HUDEP-2 (cell line): ENCODE results near the gene AIFM2.
"Not testable (repeated sequence)": the region's sequence is repeated elsewhere in the genome, so short reads cannot be mapped to it uniquely, and the experiment has no call there.

Source experiments
- DNase-seq, 76 experiments: peaks; one replicate each; lab custom pipeline; 2025; ENCODE audit not compliant: unreplicated experiment in 76 of 76; lab: John Stamatoyannopoulos, UW

Gene AIFM2

DNA sequence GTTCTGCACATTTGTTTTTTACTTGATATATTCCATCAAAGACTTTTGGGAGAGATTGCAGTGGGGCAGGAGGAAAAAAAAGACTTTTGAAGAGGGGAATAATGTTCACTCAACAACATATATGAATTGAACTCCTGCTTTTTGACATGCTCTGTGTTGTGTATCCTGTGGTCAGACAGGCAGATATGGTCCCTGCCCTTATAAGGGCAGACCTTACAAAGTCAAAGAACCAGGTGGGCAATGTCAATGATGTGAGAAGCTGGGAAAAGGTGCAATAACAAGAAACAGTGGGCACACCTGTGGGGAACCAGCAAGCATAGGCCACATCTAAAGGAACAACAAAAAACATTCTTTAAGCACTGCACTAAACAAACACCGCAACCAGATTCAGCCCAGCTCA, 8.2 kb downstream of the AIFM2 start:
- no peak for DNase-seq

DNA sequence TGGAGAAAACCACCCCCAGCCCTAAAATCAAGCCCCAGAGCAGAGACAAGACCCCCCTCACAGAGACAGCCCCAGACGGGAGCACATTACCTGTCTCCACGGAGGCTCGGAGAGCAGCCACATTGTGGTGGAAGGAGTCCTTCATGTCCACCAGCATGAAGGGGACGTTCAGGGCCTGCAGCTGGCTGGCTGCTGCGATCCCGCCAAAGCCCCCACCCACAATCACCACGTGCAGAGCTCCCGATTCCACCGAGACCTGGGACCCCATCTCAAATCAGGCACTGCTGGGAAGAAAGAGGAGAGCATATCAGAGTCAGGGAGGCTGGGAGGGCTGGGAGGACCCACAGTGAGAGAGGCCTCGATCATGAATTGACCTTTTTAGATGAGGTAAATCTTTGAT, 8.8 kb downstream of the AIFM2 start:
- DNase-seq: no peak

DNA sequence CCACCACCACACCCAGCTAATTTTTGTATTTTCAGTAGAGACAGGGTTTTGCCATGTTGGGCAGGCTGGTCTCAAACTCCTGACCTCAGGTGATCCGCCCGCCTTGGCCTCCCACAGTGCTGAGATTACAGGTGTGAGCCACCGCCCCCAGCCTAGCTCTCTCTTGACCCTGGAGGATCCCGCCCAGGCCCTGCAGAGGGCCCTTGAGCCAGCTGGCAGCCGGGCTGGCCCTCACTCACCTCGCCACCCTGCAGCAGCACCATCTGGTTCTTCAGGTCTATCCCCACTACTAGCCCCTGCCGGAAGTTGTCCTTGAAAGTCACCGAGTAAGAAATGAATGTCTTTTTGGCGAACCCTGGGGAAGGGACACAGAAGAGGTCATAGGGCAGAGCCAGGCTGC, 9.5 kb downstream of the AIFM2 start:
- DNase-seq: not testable (repeated sequence)

DNA sequence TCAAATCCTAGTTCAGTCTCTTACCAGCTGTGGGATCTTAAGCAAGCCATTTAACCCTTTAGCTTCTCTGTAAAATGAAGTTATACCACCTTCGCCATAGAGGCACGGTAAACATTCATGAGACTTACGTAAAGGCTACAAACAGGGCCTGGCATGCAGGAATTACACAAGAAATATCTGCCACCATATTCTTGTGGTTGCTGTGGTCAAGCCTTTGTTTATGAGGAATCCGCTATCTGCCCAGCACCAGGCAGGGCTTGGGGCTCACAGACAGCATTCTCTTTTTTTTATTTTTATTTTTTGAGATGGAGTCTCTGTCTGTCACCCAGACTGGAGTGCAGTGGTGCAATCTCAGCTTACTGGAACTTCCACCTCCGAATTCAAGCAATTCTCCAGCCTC, 9.9 kb downstream of the AIFM2 start:
- DNase-seq: no peak

DNA sequence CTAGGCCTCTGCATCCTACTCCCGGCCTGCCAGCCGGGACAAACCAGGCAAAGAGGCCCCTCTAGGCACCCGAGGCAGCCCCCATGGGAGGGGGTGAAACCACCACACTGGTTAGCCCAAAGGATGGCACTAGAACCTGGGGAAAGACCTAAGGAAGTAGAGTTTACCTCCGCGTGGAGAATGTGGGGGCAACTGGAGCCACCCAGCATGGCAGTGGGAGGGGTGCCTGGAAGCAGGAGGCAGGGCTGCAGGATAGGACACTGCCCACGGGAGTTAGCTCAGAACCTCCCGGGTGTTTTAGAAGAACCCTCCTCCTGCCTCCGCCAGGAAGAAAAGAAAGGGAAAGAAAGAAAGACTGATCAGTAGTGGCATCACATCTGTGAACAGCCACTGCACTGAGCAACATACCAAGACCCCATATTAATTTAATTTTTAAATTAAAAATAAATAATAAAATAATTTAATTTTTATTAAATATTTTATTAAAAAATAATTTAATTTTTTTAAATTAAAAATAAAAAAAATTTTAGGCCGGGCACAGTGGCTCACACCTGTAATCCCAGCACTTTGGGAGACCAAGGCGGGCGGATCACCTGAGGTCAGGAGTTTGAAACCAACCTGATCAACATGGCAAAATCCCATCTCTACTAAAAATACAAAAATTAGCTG, 11.2 kb downstream of the AIFM2 start:
- DNase-seq: no peak

DNA sequence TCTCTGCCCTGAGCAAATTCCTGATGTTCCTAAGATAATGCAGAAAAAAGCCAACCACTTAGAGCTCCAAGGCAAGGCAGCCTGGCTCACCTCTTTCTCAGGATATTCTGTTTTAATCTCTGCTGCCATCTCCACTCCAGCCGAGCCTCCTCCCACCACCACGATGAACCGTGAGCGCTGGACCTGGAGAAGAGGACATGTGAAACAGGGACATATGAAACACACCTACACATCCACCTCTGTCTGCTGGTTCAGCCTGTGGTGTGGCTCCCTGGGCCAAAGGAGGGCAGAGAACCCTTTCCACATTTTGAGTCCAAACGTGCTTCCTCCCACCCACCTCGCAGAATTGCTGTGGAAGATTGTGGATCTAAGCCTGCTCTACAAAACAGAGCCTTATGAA, 12.2 kb downstream of the AIFM2 start:
- no peak for DNase-seq

DNA sequence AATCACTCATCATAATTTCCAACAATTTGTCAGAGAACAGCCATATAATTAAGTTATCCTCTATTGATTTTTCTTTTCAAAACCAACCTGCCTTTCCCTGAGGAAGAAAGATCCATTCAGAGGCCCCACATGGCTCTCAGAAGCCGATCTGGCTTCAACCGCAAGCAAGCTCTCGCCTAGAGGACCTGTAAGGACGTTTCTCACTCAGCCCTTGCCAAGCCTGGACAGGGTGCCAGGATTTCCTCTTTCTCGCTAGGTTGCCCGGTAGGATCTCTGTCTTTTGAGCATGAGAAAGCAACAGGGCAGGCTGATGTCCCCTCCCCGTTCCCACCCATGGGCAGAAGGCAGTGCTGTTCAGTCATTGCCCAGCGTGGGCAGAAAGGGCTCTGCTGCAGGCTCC, 13.0 kb downstream of the AIFM2 start:
- DNase-seq: no peak

DNA sequence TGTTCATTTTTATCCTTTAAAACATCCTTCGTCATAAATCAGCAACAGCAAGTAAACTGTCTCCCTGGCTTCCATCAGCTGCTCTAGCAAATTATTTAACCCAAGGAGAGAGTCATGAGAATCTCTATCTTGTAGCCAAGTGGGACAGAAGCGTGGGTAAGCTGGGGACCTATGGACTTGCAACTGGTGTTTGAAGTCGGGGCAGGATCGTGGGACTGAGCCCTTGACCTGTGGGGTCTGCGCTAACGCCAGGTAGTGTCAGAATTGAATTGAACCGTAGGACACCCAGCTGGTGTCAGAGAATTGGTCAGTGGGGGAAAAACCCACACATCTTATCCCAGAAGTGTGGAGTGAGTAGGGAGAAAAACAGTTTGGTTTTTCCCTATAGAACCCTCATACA, 13.4 kb downstream of the AIFM2 start:
- no peak for DNase-seq

DNA sequence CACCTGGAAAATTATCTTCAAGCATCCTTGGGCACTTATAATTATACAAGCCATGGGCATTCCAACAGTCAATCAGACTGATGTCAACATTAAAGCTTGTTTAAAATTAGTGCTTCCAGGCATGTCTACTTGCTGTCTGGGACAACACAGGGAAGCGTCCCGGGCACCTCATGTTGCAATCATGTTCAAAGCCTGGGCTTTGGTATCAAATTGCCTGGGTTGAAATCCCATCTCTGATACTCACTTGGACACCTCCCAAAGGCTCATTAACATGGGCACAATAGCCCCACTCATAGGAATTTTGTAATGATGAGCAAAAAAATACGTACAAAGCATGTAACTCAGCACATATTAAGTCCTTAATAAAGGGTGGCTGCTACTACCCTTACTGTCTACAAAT, 14.4 kb downstream of the AIFM2 start:
- DNase-seq: no peak

DNA sequence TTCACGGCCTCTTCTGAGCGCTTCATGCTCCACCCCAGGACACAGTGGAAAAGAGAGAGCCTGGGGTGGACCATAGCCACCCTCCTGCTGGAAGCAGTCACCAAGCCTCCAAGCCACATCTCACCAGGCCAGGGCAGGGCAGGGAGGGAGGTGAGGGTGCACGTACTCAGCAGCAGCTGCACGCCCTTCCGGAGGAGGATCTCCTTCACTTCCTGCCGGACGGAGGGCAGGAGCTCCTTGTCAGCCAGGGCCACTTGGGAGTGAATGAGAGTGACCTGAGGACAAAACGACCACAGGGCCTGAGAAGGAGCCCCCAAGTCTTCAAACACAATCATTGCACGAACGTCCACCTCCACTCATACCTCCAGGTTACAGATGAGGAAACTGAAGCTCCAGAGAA, 15.0 kb downstream of the AIFM2 start:
- no peak for DNase-seq

DNA sequence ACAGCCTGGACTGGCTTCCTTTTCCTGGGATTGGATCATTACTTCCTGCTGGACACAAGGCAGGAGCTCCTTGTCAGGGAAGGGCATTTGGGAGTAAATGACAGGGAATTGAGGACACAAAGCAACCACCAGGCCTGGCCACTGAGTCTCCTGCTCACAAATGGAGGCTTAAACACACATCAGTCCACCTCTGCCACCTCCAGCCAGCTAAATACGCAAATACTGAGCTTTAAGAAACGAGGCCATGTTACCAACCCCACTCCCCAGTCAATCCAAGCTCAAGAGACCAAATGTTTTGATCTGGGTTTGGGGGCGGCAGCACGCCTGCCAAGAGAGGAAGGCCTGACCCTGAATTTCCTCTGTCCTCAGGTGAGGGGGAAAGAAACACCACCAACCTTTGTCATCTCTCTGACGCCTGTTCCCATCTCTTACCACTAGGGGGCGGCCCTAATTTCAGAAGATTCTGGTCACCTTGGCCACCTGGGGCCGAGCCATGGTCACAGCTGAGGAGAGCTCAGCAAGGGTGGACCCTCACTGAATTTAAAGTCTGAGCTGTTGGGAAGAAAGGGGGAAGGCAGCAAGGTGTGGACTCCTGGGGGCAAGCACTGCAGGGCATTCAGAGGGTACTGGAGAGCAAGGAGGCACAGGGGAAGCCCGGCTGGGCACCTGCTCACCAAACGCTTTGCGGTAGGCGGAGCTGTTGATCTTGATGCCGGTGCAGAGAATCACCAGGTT, 16.5 kb downstream of the AIFM2 start:
- DNase-seq: peak in 37 of 76 experiments; percentile 3 to 52 (median 26)

DNA sequence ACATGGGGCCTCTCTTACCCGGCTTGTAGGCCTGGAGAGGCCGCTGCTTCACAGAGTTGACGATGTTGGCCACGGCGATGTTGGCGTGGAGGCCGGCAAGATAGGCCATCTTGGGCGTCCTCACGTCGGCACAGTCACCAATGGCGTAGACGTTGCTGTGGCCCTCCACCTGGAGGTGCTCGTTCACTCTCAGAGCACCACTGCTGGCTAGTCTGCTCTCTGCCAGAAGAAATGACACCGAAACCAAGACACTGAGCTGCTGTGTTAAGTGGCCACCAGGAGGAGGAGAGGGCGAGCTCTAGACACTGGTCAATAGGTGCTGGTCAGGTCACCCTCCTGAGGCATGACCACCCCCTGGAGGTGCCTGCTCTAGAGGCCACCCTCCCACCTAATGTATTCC, 17.7 kb downstream of the AIFM2 start:
- no peak for DNase-seq

DNA sequence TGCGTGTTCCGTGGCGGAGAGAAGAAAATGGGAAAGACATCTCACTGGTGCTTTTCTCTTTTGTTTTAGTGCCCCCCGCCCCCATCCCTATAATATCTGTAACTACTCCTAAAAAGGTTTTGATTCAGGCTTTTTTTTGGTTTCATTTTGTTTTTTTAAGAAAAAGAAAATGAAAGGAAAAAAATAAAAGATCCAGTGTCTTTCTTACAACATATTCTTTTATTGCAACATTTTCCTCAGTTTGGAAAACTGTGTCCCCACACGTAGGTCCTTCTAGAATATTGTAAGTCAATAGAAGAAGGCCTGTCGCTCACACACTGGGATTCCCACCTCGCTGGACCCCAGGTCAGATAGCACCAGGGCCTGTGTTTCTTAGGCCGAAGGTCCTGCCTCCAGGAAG, 20.6 kb downstream of the AIFM2 start:
- no peak for DNase-seq

DNA sequence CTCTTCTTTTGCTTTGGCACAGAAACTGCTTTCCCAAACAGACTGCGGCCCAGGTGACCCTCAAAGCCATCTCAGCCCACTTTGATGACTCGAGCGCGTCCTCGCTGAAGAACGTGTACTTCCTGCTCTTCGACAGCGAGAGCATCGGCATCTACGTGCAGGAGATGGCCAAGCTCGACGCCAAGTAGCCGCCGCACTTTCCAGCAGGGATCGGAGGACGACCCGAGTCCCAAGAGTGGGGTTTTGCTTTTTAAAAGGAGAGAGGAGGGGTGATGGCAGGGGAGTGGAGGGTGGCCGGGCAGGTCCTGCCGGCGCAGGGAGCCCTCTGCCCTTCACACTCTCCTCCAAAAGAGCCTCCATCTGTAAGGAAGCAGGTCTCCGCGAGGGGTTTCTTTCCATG, 21.1 kb downstream of the AIFM2 start:
- DNase-seq: no peak

DNA sequence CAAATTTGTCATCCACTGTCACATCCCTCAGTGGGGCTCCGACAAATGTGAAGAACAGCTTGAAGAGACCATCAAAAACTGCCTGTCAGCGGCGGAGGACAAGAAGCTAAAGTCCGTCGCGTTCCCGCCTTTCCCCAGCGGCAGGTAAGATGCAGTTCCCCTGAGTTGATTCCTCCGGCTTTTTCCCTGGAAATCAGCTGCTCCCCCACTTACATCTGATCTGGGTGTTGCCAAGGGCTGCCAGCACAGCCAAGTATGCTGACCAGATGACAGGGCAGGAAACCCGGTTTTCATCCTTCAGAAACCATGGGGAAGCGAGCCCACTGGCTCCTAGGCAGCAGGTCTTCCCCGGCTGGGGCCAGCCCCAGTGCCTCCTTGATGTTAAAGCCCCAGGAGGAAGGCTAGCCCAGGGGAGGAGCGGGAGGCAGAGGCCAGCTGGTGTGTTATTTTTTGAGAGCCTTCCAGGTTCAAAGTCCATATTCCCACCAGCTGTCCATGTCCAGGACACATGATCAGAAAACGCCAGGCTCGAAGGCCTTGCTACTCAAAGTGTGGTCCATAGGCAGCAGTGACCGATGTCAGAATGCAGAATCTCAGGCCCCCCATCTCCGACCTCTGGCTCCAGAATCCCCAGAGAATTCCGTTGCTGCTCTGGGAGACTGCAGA, 23.4 kb downstream of the AIFM2 start:
- DNase-seq: no peak

DNA sequence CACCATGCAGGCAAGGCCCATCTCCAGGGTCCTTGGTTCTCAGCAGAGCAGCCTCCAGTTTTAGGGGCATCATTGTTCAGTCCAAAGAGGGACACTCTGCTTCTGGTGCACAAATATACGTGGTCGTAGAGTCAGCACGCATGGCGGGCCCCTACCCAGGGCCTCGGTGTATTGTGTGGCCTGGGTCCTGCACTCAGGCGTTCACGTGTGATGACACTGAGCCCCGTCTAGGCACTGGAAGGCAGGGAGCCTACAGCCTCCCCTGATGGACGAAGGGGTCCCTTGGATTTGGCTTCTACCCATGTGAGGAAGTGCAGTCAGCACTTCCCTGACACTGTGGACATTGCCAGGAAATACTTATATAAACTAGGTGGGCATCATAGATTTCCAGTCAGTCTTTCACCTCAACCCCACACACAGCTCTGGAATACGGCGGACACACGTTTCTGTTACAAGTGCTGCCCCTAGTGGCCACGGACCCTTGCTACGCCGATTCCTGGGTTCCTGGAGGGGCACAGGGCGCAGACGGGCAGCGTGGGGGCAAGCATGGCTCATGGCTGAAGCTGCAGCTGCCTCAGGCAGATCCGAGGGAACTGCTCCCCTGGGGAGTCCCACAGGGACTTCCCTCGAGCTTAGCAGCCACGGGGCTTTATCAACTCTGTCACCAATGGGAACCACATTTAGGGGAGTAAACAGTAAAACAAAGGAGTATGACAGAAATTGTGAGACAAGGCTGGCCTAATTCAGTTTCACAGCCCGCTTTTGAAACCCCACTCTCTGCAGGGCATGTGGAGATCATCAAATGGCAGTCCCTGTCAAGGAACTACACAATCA, 25.4 kb downstream of the AIFM2 start:
- no peak for DNase-seq

DNA sequence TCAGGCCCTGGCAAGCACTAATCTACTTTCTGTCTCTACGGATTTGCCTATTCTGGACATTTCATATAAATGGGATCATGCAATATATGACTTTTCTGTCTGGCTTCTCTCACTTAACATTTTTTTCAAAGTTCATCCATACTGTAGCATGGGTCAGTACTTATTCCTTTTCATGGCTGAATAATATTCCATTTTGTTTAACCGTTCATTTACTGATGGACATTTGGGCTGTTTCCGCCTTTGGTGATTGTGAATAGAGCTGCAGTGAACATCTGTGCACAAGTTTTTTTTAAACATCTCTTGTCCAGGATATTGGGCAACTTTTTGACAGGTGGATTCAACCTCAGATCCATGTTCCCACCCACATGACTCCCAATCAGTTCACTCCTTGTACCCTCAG, 31.0 kb downstream of the AIFM2 start:
- DNase-seq: no peak

DNA sequence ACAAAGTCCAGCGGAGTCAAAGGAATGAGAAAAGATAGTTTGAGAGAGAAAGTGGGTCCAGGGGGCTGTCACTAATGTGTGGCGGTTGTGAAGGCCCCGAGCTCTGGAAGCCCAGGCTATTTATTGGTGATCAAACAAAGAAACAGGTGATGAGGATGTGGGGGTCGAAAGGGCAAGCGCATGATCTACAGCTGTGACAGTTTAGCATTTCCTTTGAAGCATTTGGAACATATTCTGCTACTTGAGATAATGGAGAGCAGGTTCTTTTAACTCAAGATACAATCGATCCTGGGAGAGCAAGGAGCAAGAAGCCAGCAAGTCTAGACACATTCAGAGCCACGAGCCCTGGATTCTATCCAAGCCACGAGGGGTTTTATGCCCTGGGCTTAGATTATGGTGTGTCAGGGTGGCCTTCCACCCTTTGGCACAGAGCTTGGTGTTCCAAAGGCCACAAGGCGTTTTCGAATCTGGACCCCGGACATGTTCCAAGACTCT, 31.5 kb downstream of the AIFM2 start:
- DNase-seq: not testable (repeated sequence)

DNA sequence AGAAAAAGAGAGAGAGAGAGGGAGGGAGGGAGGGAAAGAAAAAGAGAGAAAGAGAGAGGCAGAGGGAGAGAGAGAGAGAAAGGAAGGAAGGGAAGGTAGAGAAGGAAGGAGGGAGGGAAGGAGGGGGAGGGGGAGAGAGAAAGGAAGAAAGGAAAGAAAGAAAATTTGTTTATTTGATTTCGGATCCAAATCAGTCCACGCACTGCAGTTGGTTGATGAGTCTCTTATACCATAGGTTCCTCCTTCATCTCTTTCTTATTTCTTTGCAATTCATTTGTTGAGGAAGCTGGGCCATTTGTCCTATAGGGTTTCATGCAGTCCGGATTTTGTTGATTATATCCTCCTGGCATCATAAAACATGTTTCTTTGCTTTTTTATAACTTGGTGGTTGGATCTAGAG, 34.4 kb downstream of the AIFM2 start:
- no peak for DNase-seq

DNA sequence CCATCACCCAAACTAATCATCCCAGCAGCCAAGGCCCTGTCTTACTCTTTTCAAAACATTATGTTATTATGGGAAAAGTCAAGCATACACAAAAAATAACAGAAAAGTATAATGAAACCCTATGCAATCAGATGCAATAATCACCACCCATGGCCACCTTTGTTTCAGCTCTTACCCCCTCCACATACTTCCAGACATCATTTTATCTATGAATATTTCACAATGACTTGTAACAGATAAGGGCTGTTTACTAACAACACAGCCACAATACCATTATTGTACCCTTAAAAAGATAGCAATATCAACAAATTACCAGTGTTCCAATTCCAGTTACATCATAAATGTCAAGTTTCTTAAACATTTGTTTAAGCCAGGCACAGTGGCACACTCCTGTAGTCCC, 35.2 kb downstream of the AIFM2 start:
- no peak for DNase-seq
